T-helper 1 cell treated with Interleukin-12 subunit alpha and Interleukin-12 subunit beta and Interleukin-4 antibody, amounts not matched to agents 30 μg/mL and 1 μg/mL, for 36 hours (primary cell): ENCODE measurements around the gene TMEM30B.
"Not testable (repeated sequence)": the region's sequence is repeated elsewhere in the genome, so short reads cannot be mapped to it uniquely, and the experiment has no call there.

Experiments
- H3K27ac Mint-ChIP-seq: one replicate; pipeline ENCODE4 v1.8.0; 2021; ENCODE audit warnings: mild to moderate bottlenecking, mixed read lengths
- H3K27me3 Mint-ChIP-seq: one replicate; pipeline ENCODE4 v1.8.0; 2021; ENCODE audit warnings: low read depth, mixed read lengths
- H3K36me3 Mint-ChIP-seq: one replicate; pipeline ENCODE4 v1.8.0; 2021; ENCODE audit warnings: low read depth, mixed read lengths
- H3K4me1 Mint-ChIP-seq: one replicate; pipeline ENCODE4 v1.8.0; 2021; ENCODE audit warnings: low read depth, mixed read lengths
- H3K4me3 Mint-ChIP-seq: one replicate; pipeline ENCODE4 v1.8.0; 2021; ENCODE audit warnings: mild to moderate bottlenecking, moderate library complexity, mixed read lengths
- H3K9me3 Mint-ChIP-seq: one replicate; pipeline ENCODE4 v1.8.0; 2021; ENCODE audit warnings: mixed read lengths

TMEM30B gene, protein sequence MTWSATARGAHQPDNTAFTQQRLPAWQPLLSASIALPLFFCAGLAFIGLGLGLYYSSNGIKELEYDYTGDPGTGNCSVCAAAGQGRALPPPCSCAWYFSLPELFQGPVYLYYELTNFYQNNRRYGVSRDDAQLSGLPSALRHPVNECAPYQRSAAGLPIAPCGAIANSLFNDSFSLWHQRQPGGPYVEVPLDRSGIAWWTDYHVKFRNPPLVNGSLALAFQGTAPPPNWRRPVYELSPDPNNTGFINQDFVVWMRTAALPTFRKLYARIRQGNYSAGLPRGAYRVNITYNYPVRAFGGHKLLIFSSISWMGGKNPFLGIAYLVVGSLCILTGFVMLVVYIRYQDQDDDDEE

DNA sequence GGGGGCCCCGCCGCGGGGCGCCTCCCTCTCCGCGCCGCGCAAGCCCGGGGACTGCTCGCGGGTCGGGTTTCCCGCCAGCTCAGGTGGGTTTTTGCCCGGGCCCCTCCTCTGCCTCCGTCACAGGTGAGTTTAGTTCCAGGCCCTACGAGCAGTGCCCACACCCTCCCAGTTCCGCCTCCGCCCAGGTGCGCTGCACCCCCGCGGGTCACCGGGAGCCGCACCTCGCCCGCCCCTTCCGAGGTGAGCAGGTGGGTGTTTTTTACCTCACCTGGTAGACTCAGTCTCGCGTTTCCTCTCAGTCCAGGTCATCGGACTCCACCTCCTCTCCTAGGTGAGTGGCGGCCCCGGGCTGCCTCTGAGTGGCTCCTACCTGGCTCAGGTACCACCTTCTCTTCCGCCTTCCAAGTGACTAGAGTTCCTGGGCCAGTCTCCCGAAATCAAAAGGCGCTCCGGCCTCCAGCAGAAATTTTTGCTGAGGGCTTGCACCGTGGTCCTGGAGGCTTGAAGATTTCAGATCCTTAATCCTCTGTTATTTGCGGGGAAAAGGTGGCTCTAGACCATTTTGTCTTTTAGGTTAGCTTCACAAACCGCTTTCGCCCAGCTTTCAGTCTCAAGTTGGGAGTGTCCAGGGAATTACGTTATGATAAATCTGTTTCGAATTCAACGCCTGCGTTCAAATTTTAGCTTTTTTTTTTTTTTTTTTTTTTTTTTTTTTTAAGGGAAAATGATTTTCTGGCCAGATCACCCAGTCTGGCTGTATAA, at the start of gene TMEM30B:
Gene TMEM30B, minus strand, starts transcription at position 153 of the 762 bp plus-strand sequence. CDS start 191 bp downstream, outside the sequence.
- Mint-ChIP-seq H3K36me3 (no peaks in the 10 kb centered on the region), H3K4me1 (peaks cover 30% of the 10 kb centered on the region), H3K4me3 (peak within 1 kb of the TSS; percentile 87), H3K27me3 (peaks cover 29% of the 10 kb centered on the region), H3K27ac (peak within 1 kb of the TSS; percentile 81), H3K9me3 (no peaks in the 10 kb centered on the region)

DNA sequence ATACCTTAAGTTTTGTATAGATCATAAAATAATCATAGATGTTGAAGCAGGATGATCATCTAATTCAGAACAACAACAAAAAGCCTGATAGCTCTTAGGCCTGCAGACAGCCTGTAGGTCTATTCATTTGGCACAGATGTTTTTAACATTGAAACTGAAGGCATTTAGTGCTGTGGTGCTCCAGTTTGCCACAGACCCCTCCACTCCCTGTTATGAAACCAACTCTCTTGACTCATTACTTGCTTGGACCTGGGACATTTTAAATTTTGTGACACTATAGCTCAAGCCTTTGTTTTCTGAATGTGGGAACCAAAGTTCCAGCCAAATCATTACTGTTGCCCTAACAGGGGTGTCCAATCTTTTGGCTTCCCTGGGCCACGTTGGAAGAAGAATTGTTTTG, 49.4 kb upstream of the TMEM30B start:
- H3K9me3 Mint-ChIP-seq = no peaks in the 10 kb centered on the region
- H3K36me3 Mint-ChIP-seq = peaks cover 36% of the 10 kb centered on the region
- peaks cover 74% of the 10 kb centered on the region for H3K4me1 Mint-ChIP-seq
- peak overlapping the region; percentile 90 for H3K27ac Mint-ChIP-seq
- no peaks in the 10 kb centered on the region for H3K27me3 Mint-ChIP-seq
- peak overlapping the region; percentile 76 for H3K4me3 Mint-ChIP-seq

DNA sequence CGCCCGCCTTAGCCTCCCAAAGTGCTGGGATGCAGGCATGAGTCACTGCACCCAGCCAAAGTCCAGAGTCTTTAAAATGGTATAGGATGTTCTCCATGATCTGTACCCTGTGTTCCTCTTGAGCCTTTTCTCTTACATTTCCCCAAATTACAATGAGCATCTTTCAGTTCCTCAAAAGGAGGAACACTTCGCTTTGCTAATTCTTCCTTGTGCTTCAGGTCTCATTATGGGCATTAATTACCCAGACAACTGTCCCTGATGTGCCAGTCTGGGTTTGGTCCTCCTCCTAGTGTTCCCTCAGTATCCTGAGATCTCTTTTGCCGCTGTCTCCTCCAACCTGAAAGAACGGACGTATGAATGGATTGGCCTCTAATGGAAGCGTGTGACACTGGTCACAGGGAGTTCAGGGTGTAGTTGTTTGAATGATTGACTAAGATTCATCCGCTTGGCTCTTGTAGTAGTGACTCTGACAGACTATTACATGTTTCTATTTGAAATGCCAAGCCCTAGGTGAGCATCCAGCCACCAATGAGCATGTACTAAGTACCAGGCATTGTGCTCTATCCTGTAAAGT, 48.4 kb upstream of the TMEM30B start:
- H3K27me3 Mint-ChIP-seq = no peaks in the 10 kb centered on the region
- no peaks in the 10 kb centered on the region for H3K9me3 Mint-ChIP-seq
- H3K36me3 Mint-ChIP-seq = peaks cover 39% of the 10 kb centered on the region
- H3K27ac Mint-ChIP-seq = peak overlapping the region; percentile 90
- peaks cover 76% of the 10 kb centered on the region for H3K4me1 Mint-ChIP-seq
- peak overlapping the region; percentile 76 for H3K4me3 Mint-ChIP-seq

DNA sequence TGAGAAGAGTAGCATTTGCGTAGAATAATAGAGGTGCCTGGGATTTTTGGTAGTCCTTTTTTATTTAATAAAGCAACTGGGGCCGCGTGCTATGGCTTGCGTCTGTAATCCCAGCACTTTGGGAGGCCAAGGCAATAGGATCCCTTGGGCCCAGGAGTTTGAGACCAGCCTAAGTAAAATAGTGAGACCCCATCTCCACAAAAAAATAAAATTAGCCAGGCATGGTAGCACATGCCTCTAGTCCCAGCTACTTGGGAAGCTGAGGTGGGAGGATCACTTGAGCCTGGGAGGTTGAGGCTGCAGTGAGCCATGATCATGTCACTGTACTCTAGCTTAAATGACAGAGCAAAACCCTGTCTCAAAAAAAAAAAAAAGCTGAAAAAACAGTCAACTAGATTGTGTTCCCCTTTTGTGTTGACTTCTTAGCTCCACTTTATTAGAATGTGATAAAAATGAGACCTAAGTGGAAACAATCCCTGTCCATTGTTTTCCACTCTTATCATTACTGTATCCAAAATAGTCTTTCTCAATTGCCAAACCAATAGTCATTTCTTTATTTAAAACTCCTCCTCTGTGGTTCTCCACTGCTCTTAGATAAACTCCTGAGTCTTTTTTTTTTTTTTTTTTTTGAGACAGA, 47.6 kb upstream of the TMEM30B start:
- H3K4me3 Mint-ChIP-seq = peak overlapping the region; percentile 76
- H3K36me3 Mint-ChIP-seq = peaks cover 41% of the 10 kb centered on the region
- no peaks in the 10 kb centered on the region for H3K27me3 Mint-ChIP-seq
- no peaks in the 10 kb centered on the region for H3K9me3 Mint-ChIP-seq
- peaks cover 73% of the 10 kb centered on the region for H3K4me1 Mint-ChIP-seq
- peak overlapping the region; percentile 90 for H3K27ac Mint-ChIP-seq

DNA sequence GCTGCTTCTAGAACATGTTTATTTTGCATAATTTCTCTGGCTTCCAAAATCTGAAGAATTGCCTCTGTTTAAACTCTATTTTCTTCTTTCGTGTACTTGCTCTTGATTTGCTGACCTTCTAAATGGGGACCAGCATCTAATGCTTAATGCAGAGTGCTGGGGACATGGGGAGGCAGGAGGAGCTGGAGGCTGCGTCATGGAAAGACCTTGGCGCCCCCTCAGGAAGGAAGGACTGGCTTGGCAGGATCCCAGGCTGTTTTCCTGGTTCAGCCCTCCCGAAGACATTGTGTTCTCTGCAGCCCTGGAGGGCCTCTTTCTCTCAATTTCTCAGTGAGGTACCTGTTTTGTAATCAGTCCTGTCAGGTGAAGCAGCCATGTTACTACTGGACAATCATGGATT, 45.7 kb upstream of the TMEM30B start:
- Mint-ChIP-seq H3K27me3 (no peaks in the 10 kb centered on the region), H3K4me3 (peak overlapping the region; percentile 79), H3K36me3 (peaks cover 55% of the 10 kb centered on the region), H3K27ac (peak overlapping the region; percentile 84), H3K9me3 (no peaks in the 10 kb centered on the region), H3K4me1 (peaks cover 57% of the 10 kb centered on the region)

DNA sequence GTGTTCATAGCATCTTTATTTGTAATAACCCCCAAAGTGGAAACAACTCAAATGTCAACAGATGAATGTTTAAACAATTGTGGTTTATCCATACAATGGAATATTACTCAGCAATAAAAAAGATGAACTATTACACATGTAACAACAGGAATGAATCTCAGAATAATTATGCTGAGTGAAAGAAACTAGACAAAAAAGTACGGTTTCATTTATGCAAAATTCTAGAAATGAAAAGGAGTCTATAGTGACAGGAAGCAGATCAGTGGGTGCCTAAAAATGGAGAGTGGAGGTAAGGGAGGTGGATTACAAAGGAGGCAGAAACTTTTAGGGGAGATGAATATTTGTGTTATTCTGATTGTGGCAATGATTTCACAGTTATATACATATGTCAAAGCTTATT, 45.0 kb upstream of the TMEM30B start:
- Mint-ChIP-seq H3K4me1 (peaks cover 54% of the 10 kb centered on the region), H3K36me3 (peaks cover 55% of the 10 kb centered on the region), H3K27ac (peak overlapping the region; percentile 84), H3K27me3 (no peaks in the 10 kb centered on the region), H3K4me3 (peak overlapping the region; percentile 79), H3K9me3 (no peaks in the 10 kb centered on the region)

DNA sequence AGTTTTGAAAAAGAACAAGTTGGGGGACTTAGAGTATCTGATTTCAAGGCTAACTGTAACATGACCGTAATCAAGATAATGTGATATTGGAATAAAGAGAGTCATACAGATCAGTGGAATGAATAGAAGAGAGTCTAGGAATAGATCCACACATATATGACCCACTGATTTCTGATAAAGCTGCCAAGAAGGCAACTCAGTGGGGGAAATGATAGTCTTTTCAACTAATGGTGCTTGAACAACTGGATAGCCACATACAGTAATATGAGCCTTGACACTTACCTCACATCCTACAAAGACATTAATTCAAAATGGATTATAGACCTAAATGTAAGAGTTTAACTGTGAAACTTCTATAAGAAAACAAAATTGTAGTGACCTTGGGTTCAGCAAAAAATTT, 44.0 kb upstream of the TMEM30B start:
- Mint-ChIP-seq H3K4me1 (peaks cover 52% of the 10 kb centered on the region), H3K4me3 (peak overlapping the region; percentile 66), H3K27me3 (no peaks in the 10 kb centered on the region), H3K36me3 (peaks cover 55% of the 10 kb centered on the region), H3K27ac (peak overlapping the region; percentile 84), H3K9me3 (no peaks in the 10 kb centered on the region)

DNA sequence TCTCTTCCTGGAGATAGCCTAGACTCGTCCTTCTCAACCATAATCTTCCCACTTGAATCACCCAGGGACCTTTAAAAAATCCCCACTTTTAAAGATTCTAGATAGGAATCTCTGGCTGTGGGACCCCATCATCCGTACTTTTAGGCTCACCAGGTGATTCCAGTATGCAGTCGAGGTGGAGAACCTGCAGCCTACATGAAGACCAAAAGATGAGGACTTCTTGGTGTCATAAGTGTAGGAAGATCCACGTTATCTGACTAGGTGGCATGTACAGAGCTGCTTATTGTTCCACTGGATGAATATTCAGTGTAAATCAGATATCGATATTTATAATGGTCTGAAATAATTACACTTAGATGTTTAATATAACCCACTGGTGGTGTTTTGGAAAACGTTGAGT, 42.8 kb upstream of the TMEM30B start:
- peak overlapping the region; percentile 84 for H3K27ac Mint-ChIP-seq
- H3K4me3 Mint-ChIP-seq = peak overlapping the region; percentile 94
- peaks cover 42% of the 10 kb centered on the region for H3K4me1 Mint-ChIP-seq
- no peaks in the 10 kb centered on the region for H3K27me3 Mint-ChIP-seq
- H3K9me3 Mint-ChIP-seq = no peaks in the 10 kb centered on the region
- peaks cover 50% of the 10 kb centered on the region for H3K36me3 Mint-ChIP-seq

DNA sequence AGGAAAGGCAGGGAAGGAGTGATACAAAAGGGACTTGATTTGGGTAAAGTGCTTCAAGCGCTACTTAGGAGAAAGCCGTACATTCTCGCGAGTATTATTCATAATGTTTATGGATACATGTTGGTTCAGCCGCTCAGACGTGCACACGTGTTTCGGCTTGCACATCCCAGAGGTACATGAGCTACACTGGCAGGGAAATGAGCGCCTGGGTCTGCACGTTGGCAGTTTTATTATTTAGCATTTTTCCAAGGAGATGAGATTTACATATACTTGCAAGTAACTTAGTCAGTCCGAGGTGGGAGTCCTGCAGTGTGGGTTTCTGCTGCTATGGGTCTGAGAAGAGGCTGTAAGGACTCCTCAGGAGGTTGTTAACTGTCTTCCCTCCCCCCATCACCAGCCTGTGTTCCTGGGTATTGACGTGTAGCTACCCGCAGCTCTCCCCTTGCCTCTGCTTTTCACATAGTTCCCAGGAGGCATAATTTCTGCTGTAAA, 41.7 kb upstream of the TMEM30B start:
- H3K4me3 Mint-ChIP-seq = peak overlapping the region; percentile 94
- H3K9me3 Mint-ChIP-seq = no peaks in the 10 kb centered on the region
- H3K27me3 Mint-ChIP-seq = no peaks in the 10 kb centered on the region
- peaks cover 46% of the 10 kb centered on the region for H3K36me3 Mint-ChIP-seq
- H3K27ac Mint-ChIP-seq = peak overlapping the region; percentile 84
- H3K4me1 Mint-ChIP-seq = peaks cover 36% of the 10 kb centered on the region

DNA sequence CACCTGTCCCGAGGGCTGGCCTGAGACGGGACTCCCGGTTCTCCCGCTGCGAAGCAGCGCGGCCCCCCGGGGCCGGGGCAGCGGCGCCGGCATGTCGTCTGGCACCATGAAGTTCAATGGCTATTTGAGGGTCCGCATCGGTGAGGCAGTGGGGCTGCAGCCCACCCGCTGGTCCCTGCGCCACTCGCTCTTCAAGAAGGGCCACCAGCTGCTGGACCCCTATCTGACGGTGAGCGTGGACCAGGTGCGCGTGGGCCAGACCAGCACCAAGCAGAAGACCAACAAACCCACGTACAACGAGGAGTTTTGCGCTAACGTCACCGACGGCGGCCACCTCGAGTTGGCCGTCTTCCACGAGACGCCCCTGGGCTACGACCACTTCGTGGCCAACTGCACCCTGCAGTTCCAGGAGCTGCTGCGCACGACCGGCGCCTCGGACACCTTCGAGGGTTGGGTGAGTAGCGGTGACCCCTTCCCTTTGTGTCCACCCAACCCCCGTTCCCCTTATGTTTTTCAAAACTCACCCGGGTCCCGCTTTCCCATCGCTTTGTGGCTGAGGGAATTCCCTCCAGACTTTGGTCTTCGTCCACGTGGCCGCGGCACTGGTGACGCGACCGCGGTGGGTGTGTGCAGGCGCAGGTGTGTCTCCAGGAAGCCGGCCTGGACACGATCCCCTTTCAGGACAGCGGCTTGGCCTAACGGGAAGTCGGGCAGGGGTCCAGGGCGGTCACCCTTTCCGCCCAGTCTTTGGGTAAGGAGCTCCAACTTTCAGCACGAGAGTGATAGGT, 41.1 kb upstream of the TMEM30B start:
- no peaks in the 10 kb centered on the region for H3K27me3 Mint-ChIP-seq
- peak overlapping the region; percentile 84 for H3K27ac Mint-ChIP-seq
- H3K36me3 Mint-ChIP-seq = peaks cover 43% of the 10 kb centered on the region
- H3K4me1 Mint-ChIP-seq = peaks cover 32% of the 10 kb centered on the region
- H3K4me3 Mint-ChIP-seq = peak overlapping the region; percentile 94
- no peaks in the 10 kb centered on the region for H3K9me3 Mint-ChIP-seq

DNA sequence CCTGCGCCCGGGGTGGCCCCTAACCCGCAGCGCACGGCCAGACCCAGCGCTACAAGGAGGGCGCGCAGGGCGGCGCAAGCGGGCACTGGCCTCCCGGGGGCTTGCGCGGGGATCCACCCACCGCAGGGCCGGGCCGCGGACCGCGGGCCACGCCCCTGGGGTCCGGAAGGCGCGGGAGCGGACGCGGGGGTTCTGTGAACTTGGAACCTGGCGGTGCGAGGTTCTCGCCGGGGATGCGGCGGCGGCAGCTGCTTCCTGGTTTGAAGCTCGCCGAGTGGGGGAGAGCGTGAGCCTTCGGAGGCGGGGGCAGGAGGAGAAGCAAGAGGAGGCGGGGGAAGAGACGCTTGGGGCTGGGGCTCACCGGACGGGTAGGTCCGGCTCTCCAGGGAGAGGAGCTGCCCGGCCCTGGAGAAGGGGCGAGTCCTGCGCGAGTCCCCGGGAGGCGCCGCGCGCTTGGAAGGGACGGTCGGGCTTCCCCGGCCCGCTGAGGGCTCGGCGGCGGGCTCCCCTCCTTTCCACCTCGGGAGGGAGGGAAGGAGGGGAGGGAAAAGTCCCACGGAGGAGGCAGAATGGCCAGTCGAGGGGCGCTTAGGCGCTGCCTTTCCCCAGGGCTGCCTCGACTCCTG, 40.4 kb upstream of the TMEM30B start, which contains the start of gene PRKCH:
Gene PRKCH, plus strand, starts transcription at position 195 of the 626 bp plus-strand sequence. CDS start 523 bp downstream, outside the sequence.
- no peaks in the 10 kb centered on the region for H3K9me3 Mint-ChIP-seq
- H3K27me3 Mint-ChIP-seq = no peaks in the 10 kb centered on the region
- peaks cover 37% of the 10 kb centered on the region for H3K36me3 Mint-ChIP-seq
- H3K27ac Mint-ChIP-seq = peak within 1 kb of the TSS; percentile 87
- peak within 1 kb of the TSS; percentile 94 for H3K4me3 Mint-ChIP-seq
- H3K4me1 Mint-ChIP-seq = peaks cover 26% of the 10 kb centered on the region

DNA sequence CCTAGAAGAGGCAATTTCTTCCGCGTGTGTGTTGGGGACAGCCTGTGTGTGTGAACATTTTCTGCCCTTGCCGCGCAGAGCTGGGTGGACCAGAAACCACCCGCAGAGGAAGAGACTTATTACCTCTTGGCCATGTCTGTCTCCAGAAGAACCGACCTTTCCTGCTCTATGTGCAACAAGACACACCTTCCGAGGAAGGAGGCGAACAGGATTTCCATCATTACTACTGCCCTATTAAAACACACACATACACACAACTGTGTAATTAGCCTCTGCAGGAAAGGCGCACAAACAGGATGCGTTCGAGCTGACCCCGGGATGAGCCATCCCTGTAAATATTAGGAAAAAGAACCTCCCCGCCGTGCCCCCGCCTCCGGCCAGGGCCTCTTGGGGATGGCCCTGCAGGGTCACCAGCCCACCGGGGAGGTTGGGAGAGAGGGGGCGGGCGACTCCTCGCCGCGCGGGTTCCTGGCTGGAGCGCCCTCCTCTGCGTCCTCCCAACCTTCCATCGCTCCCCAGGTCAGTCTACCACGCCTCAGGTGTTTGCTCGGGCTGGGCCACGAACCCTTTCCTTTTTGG, 39.8 kb upstream of the TMEM30B start:
- peaks cover 20% of the 10 kb centered on the region for H3K4me1 Mint-ChIP-seq
- H3K9me3 Mint-ChIP-seq = no peaks in the 10 kb centered on the region
- peak overlapping the region; percentile 18 for H3K27ac Mint-ChIP-seq
- peak overlapping the region; percentile 66 for H3K4me3 Mint-ChIP-seq
- peaks cover 31% of the 10 kb centered on the region for H3K36me3 Mint-ChIP-seq
- H3K27me3 Mint-ChIP-seq = no peaks in the 10 kb centered on the region

DNA sequence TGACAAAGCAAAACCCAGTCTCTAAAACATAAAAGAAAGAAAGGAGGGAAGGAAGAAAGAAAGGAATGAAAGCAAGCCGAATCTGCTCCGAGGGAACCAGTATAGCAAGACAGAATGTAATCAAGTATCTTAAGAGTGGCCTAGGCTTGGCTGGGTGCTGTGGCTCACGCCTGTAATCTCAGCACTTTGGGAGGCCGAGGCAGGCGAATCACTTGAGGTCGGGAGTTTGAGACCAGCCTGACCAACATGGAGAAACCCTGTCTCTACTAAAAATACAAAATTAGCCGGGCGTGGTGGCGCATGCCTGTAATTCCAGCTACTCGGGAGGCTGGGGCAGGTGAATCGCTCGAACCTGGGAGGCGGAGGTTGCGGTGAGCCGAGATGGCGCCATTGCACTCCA, 39.0 kb upstream of the TMEM30B start:
- H3K27ac Mint-ChIP-seq = not testable (repeated sequence)

More for the DNA sequence above, 39.0 kb upstream of the TMEM30B start:
- peaks cover 14% of the 10 kb centered on the region for H3K4me1 Mint-ChIP-seq
- not testable (repeated sequence) for H3K4me3 Mint-ChIP-seq, H3K9me3 Mint-ChIP-seq, H3K27me3 Mint-ChIP-seq
- peaks cover 24% of the 10 kb centered on the region for H3K36me3 Mint-ChIP-seq
